RPMI8226 (cell line): ENCODE measurements around the gene STARD13.
A peak's percentile ranks its signal among the peaks of the same experiment; 100 is the strongest.

Experiments
- DNase-seq: peaks from one replicate; pipeline ENCODE4 v3.0.0-alpha.2; 2015

Gene STARD13

DNA sequence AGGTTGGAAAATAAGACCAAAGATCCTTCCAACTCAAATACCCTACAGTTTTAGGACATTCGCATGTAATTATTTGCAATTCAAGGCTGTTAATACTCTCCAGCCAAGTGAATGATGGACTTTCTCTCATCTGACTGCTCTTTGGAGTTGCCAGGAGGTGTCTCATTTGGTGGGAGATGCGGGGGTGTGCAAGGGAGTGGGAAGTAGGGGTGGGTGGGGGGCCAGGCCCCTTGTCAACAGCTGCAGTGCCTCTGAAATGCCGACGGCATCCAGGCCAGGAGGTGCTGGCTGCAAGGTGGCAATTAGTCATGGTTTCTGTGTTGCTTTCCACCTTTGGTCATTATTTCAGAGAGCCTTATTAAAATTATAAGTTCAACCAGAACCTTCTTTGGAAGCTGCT, 147.8 kb downstream of the STARD13 start:
- DNase-seq: no peak

DNA sequence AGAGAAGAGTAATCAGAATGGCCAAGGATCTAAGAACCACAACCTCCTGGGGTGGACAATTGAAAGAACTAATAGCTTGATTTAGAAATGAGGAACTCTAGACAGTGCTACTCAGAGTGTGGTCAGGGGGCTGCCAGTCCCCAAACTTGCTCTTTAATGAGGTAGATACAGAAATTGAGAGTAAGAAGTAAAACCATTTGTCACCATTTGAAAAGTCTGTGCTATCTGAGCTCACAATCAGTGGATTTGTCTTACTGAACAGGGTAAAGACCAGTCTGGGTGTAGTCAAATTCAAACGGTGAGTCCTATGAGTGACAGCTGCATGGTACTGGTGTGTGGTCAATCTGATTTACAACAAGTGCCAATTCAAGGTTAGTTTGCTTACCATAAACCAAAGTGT, 150.5 kb downstream of the STARD13 start:
- DNase-seq: no peak

DNA sequence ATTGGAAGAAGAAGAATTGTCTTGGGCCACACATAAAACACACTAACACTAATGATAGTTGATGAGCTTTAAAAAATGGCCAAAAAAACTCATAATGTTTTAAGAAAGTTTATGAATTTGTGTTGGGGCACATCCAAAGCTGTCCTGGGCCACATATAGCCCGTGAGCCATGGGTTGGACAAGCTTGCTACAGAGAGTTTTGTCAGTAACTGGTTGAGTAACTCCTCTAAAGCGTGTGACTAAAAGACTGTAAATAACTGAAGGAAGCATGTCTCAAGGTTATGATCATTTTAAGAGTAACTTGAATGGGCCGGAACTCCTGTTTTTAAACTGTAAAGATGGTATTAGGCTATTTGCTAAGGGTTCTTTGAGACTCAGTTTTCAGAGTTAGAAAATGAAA, 151.3 kb downstream of the STARD13 start:
- DNase-seq: no peak

DNA sequence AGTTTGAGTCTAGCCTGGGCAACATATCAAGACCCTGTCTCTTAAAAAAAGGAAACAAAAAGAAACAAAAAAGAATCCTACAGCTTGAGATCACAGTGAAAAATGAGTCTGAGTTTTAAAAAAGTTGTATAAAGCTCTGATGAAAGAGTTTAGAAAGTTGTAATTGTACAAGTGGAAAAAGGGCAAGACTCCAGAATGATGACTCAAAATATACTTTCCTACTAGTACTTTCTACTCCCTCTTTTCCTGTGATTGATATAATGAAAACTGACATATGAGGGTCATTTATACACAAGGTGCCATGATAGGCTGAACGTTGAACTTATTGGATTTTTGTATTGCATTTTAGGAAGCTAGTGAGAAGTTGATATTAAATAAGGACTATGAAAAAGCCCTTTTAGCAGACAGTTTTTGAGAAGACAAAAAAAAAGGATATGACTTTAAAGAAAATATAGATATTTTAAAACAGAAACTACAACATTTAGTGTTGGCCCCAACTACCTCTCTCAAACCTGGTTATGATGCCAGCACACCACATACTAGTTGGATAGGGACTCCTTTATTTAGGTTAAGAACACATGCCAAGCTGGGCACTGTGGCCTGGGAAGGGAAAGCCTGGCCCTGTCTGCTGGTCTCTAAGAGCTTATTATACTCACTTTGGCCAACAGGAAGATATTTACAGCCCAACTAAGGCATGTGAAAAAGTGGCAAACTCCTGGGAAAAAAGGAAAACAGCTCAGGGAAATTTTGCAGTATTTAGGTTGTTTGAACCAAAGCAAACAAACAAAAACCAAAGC, 152.7 kb downstream of the STARD13 start:
- no peak for DNase-seq

DNA sequence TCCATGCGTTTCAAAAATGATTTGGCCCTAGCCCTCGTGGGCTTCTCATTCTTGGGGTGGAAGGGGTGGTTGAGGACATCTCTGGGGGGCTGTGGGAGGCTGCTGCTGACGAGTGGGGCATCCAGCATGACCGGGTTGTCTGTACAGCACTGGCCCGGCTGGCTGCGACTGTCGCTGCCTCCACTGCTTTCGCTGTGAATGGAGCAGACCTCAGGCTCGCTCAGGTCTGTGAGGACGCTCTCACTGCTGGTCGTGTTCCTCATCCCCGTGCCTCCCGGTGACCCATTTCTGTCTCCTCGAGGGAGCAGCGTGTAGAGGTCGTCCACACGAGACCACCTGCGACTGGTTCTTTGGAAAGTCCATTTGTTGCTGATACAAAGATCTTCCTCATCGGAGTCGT, 155.7 kb downstream of the STARD13 start:
- DNase-seq: no peak

GRCh38 chr13:33129094-33129832, 156.3 kb downstream of the STARD13 start:
- no peak for DNase-seq

- DNase-seq: no peak
These were observed 157.4 kb downstream of the STARD13 start for GRCh38 chr13:33128134-33128533.

DNA sequence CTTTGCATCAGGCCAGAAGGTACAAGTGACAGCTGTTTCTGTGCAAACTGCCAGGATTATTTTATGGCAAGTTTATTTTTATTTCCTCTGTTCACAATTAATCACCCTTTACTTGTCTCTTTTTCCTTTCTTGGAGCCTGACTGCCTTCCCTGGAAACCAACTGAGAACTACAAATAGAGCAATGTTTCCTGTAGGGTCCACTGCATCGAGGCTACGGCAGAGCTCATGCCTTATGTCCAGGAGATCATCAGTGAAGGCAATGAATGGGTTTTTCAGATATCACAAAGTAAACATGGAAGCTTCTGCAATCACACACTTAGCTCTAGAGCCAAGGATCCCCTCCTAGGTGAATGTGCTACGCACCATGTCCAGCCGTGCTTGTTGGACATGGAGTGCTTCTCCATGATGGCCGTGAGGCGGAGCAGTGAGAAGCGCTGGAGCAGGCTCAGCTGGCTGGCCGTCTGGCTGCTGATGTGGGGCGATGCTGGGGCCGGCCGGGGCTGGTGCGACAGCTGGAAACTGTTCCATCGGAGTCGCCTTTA, 158.5 kb downstream of the STARD13 start:
- DNase-seq: no peak

- no peak for DNase-seq
These were observed 159.6 kb downstream of the STARD13 start for GRCh38 chr13:33125821-33126570.

DNA sequence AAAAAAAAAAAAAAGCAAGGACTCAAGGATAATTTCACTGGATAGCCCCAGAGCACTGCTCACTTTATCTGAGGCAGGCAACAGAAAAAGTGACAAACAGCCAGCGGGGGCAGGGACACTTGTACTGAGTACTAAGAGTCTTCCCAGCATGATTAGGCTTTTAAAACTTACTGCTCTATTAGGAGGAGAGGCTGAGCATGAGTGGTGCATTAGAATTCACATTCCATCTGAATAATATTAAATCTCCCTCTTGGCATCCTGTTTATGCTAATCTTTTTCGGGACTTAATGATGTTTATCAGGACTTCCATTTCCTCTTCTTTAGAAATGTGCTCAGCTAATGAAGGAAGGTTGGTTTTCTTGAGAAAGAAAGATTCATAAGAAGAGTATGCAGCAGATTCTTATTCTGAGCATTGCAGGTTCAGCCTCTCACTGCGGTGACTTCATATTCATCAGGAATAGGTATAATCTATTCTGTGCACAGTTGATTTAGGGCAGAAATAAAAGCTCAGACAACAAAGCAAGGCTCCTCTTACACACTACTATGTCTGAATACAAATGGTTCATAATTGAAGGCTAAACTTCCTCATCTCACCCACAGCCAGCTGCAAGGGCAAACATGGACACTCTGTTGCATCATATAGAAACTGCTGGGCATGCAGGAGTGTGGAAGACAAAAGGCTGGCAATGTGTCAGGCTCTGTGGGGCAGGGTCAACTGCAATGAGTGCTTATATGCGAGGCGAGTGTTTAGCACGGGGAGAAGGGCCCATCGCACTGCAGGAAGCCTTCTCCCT, 162.3 kb downstream of the STARD13 start:
- DNase-seq: peak; percentile 77

- no peak for DNase-seq
These were observed 165.6 kb downstream of the STARD13 start for GRCh38 chr13:33119856-33120543.

GRCh38 chr13:33119022-33119781, 166.4 kb downstream of the STARD13 start:
- no peak for DNase-seq

GRCh38 chr13:33116321-33117010, 169.1 kb downstream of the STARD13 start:
- no peak for DNase-seq

DNA sequence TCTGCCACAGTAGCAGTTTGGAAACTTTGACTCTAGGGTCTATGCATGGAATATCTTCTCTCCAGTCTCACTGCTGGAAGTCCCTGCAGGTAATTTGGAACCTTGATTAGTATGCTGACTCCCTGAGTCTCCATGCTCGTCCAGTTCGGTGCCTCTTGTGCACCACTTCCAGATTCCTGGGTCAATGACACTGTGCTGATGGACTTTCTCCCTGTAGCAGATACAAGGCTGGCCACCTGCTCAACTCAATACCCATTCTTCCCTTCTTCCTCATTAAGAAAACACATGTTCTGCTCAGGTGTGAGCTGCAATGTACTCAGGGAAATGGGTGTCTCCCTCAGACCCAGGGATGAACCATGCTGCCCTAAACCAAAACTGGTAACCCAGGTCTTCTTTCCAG, 170.3 kb downstream of the STARD13 start:
- no peak for DNase-seq

GRCh38 chr13:33114146-33114545, 171.4 kb downstream of the STARD13 start:
- DNase-seq: no peak

DNA sequence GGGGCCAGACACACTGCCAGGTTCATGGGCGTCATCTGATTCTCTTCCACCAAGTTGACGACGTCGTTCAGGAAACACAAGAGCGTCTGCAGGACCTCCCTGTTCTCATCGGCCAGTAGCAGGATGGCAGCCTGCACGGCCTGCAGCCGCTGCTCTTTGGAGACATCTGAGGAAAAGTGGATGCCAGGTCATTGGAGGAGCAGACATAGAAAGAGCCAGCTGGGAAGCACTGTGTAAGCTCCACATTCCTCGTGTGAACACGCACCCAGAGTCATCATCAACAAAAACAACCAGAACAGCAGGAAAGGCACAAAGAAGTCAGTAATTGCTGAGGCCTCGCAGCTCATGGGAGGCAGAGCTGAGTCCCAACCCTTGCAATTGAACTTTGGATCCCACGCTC, 172.8 kb downstream of the STARD13 start:
- DNase-seq: no peak

GRCh38 chr13:33111414-33112110, 174.0 kb downstream of the STARD13 start:
- DNase-seq: no peak

GRCh38 chr13:33110713-33111413, 174.7 kb downstream of the STARD13 start:
- peak; percentile 67 for DNase-seq

DNA sequence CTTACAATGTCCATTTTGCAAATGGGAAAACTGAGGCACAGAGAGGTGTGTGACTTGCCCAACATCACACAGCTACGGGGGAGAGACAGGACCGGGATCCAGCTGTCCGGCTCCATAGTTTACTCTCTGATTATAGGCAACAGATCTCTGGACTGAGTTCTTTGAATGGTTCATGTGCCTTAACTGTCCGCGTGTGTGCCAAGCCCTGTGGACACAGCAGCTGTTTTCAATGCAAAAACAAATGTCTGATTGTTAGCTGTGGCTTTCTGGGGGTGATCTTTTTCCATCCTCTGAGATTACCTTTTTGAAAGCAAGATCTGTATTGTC, 175.2 kb downstream of the STARD13 start:
- no peak for DNase-seq
